GM12864 (cell line): Measurements from ENCODE around the gene PFDN1.

Source experiments
- DNase-seq: peaks from one replicate; pipeline ENCODE4 v3.0.0-alpha.2; 2011; ENCODE audit warnings: low read depth
- H3K4me3 ChIP-seq: 2 replicates; pipeline ENCODE4 v1.5.1; 2011; ENCODE audit warnings: mild to moderate bottlenecking, low read depth, low read length, control low read depth
- TF ChIP-seq, protein P1 (sequence below): IDR thresholded peaks from 2 replicates; pipeline ENCODE4 v1.5.1; 2011; ENCODE audit warnings: low read depth, mild to moderate bottlenecking, moderate library complexity, low read length, control low read depth, inconsistent platforms; ENCODE audit errors: missing control alignments

Gene PFDN1

DNA sequence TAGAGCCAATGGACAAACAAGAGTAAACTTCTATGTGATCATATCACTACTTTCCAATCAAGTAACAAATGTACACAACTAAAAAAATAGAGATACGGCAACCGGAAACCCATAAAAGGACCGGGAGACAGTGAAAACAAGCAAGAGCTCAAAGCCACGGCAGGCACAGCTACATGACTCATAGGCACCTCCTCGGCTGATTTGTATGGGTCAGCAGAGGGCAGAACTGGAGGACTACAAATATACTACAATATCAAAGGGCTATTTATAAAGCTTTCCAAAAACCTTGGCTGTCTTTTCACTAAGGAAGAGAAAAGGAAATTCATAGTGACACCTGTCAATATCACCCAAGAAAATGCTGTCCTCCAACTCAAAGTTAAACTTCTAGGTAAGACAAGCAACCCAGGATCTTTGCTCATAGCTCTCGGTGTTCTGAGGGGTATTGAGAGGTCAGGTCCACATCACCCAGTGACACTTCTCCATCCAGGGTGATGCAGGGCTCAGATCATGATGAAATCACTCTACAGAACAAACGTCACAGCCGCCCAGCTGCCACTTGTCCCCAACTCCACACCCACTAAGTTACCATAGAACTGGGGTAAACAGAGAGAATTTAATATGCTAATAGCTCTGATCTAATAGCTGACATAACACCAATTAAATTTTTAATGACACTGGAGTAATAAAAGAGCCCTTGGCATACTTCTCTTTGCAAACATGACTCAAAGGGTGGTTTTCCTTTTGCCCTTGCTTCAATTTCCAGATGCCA lies 41.3 kb downstream of the PFDN1 start:
- no peak for DNase-seq
- TF ChIP-seq, protein P1, sequence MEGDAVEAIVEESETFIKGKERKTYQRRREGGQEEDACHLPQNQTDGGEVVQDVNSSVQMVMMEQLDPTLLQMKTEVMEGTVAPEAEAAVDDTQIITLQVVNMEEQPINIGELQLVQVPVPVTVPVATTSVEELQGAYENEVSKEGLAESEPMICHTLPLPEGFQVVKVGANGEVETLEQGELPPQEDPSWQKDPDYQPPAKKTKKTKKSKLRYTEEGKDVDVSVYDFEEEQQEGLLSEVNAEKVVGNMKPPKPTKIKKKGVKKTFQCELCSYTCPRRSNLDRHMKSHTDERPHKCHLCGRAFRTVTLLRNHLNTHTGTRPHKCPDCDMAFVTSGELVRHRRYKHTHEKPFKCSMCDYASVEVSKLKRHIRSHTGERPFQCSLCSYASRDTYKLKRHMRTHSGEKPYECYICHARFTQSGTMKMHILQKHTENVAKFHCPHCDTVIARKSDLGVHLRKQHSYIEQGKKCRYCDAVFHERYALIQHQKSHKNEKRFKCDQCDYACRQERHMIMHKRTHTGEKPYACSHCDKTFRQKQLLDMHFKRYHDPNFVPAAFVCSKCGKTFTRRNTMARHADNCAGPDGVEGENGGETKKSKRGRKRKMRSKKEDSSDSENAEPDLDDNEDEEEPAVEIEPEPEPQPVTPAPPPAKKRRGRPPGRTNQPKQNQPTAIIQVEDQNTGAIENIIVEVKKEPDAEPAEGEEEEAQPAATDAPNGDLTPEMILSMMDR: no peak
- H3K4me3 ChIP-seq: no peak overlapping the region

DNA sequence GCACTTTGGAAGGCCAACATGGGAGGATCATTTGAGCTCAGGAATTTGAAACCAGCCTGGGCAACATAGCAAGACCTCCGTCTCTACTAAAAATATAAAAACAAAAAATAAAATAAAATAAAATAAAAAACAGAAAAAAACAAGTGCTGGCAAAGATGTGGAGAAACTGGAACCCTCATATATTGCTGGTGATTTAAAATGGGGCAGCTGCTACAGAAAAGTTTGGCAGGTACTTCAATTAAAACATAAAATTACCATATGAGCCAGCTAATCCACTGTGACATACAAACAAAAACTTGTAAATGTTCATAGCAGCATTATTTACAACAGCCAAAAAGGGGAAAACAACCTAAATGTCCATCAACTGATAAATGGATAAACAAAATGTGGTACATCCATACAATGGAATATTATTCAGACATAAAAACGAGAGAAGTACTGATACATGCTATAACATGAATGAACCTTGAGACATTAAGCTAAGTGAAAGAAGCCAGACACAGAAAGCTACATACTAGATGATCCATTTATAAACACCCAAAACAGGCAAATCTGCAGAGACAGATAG lies 42.7 kb downstream of the PFDN1 start:
- no peak for DNase-seq
- H3K4me3 ChIP-seq: no peak overlapping the region
- TF ChIP-seq, protein P1: no peak

DNA sequence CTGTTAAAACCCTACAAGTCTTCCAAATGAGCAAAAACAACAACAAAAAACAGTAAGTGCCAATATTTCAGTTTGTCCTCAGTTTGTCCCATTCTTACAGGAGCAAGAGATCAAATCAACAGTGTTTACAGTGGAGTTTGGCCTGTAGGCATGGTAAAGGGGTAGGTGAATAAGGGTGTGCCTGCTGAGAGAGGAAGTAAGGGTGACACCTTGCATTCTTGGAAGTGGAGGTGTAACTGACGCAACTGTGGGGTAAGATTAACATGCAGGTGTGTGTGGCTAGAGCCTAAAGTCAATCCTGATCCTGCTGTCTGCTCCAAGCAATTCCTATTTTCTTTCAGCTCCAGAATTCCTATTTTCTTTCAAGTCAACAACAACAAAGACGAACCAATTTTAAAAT lies 43.4 kb downstream of the PFDN1 start:
- no peak for DNase-seq
- TF ChIP-seq, protein P1: no peak
- H3K4me3 ChIP-seq: no peak overlapping the region

DNA sequence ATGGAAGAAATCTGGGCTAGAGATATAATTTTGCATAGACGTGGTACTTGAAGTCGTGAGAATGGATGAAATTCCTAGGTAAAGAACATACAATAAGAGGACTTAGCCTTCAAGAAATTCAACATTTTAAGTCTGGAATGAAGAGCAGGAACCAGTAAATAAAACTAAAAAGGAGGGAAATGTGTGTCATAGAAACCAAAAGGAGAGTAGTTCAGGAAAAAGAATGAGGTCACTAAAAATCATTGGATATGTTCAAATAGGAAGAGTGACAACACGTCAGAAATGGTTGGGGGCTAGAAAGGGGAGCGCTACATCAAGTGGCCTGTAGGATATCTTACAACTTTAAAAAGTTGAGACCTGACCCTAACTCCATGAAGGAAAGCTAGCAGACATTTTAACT lies 44.0 kb downstream of the PFDN1 start:
- TF ChIP-seq, protein P1: no peak
- no peak overlapping the region for H3K4me3 ChIP-seq
- no peak for DNase-seq

DNA sequence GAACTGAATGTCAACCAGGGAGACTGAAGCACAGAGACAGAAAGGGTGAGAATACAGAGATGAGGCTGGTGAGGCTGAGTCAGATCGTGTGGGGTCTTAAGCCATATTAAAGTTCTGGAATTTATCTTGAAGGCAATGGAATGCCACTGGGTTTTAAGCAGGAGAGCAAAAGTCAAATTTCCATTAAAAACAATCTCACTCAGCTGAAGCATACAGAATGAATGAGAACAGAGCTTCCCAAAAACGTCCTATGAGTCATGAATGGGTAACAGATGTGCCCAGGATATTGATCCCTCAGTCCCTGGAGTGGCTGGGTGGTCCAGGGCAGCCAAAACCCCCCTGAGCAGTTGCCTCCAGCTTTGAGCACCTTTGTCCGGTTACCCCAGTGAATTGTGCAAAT lies 44.9 kb downstream of the PFDN1 start:
- no peak overlapping the region for H3K4me3 ChIP-seq
- DNase-seq: no peak
- TF ChIP-seq, protein P1: no peak

DNA sequence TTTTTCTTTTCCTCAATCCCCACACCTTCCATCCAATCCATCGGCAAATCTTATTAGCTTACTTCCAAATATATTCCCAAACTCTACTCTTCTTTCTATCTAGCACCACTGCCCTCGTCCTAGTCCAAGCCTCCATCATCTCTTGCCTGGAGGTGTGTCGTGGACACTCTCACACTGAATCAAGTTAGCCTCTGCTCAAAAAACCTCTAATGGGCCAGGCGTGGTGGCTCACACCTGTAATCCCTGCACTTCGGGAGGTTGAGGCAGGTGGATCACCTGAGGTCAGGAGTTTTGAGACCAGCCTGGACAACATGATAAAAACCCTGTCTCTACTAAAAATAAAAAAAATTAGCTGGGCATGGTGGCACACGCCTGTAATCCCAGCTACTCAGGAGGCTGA lies 46.2 kb downstream of the PFDN1 start:
- no peak for DNase-seq
- no peak overlapping the region for H3K4me3 ChIP-seq
- TF ChIP-seq, protein P1: no peak
